RPMI8226 (cell line): ENCODE measurements around the gene CES2.
"Not testable (repeated sequence)": the region's sequence is repeated elsewhere in the genome, so short reads cannot be mapped to it uniquely, and the experiment has no call there.

Source experiments
- DNase-seq: peaks from one replicate; pipeline ENCODE4 v3.0.0-alpha.2; 2015

CES2 gene

DNA sequence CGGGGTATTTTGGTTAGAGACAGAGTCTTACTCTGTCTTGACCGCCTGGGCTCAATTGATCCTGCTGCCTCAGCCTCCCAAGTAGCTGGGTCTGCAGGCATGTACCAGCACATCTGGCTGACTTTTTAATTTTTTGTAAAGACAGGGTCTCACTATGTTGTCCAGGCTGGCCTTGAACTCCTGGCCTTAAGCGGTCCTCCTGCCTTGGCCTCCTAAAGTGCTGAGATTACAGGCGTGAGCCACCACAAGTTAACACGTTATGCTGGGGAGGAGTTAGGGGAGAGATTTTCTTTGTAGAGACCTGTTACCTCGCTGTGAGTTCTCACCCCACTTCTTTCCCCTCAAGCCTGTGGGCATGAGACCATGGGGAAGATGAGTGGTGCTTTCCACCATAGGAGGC, 51.2 kb downstream of the CES2 start:
- DNase-seq, result no peak

DNA sequence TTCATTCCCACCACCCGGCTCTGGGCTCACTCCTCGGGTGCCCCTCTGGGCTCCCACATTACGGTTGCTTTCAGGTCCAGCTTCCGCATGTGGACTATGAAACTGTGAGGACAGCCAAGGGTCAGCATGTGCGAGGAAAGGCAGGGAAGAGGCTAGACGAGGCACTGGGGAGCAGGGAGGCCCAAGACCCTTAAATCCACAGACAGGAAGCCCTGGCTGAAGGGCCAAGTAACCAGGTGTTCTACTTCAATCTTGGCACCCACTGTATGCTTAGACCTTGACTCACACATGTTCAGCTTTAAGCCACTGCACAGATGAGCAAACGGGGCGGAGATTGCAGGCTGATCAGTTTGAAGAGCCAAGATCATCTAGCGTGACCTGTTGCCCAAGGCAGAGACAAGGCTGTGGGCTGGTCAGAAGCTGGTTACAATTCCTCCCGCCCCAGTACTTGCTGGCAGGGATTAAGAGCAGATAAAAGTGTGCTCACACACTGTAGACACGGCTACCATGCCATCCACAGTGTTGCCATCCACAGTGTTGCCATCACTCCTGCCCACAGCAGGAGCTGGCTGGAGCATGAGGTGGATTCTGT, 53.0 kb downstream of the CES2 start, which contains the start of gene CES4A:
CES4A (plus strand) TSS at position 393 of the 592 bp plus-strand sequence; CDS start at position 577, 184 bp downstream.
- no peak for DNase-seq

DNA sequence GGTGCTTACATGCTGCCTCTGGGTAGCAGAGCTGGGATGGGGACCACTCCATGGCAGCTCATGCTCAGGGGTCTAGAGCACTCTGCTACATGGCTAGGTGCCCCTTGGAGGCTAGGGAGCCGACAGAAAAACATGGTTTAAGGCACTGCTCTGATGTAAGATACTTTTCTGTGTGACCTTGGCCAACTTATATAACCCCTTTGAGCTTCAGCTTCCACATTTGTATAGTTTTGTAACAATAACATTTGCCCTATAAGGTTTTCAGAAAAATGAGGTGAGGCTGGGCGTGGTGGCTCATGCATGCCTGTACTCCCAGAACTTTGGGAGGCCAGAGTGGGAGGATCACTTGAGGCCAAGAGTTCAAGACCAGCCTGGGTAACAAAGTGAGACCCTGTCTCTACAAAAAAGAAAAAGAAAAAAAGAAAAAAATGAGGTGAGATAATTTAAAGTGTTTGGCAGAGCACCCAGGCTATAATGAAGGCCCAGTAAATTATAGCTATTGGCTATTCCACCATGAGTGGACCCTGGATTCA, 56.3 kb downstream of the CES2 start:
- no peak for DNase-seq

DNA sequence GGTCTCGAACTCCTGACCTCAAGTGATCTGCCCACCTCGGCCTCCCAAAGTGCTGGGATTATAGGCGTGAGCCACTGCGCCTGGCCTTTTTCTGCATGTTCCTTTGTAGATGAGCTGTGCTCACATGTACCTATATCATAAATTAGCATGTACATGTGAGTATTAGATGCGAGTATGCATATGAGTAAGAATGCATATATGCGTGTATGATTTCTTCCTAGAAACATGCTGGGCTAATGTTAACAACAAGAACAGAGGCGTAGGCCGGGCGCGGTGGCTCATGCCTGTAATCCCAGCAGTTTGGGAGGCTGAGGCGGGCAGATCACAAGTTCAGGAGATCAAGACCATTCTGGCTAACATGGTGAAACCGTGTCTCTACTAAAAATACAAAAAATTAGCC, 58.2 kb downstream of the CES2 start:
- DNase-seq, result not testable (repeated sequence)
